ENCODE data around the gene TMEM209.

The TMEM209 gene

GRCh38 chr7:130144312-130145171, 60.7 kb downstream of the TMEM209 start:
- H4K20me1 ChIP-seq (ENCODE audit: low read depth, low read length), result no peaks in the 10 kb centered on the region

GRCh38 chr7:130143986-130144311, 61.3 kb downstream of the TMEM209 start:
- H3K4me2 ChIP-seq (ENCODE audit: low read depth, low read length, poor library complexity, severe bottlenecking), result no peak overlapping the region

More at GRCh38 chr7:130144312-130145171, 60.7 kb downstream of the TMEM209 start:
- no peaks in the 10 kb centered on the region for H3K79me2 ChIP-seq (ENCODE audit: insufficient read depth, low read length)
- H3K27me3 ChIP-seq (ENCODE audit: low read length), result no peaks in the 10 kb centered on the region
- H3K4me3 ChIP-seq (ENCODE audit: insufficient read depth, low read length, poor library complexity, severe bottlenecking), result no peak overlapping the region
- TF ChIP-seq CTCF (IDR thresholded peaks at IDR 0.05; ENCODE audit: insufficient read depth, low read length, poor library complexity, severe bottlenecking), result no peak
- no peaks in the 10 kb centered on the region for H3K9me2 ChIP-seq (replicated peaks; ENCODE audit: insufficient read depth, low read length)
- H3K4me2 ChIP-seq (ENCODE audit: low read depth, low read length, poor library complexity, severe bottlenecking), result no peak overlapping the region
- H2AFZ ChIP-seq (ENCODE audit: low read depth, low read length, severe bottlenecking), result no peak overlapping the region
- H3F3A ChIP-seq (ENCODE audit: insufficient read depth), result peaks cover 13% of the 10 kb centered on the region
- H3K9me3 ChIP-seq (ENCODE audit: insufficient read depth, low read length), result no peaks in the 10 kb centered on the region
- H3K36me3 ChIP-seq (ENCODE audit: low read length), result no peaks in the 10 kb centered on the region
- H3K27ac ChIP-seq (ENCODE audit: low read depth, low read length), result no peak overlapping the region
- H3K9ac ChIP-seq (ENCODE audit: low read length), result no peak overlapping the region

GRCh38 chr7:130143334-130143732, 61.9 kb downstream of the TMEM209 start:
- Histone ChIP-seq H4K20me1 (ENCODE audit: low read depth, low read length) (no peaks in the 10 kb centered on the region), H3F3A (ENCODE audit: insufficient read depth) (0 out of 2 replicates have a peak, but pooled peaks cover 5% of the 10 kb centered on the region), H3K4me2 (ENCODE audit: low read depth, low read length, poor library complexity, severe bottlenecking) (no peak overlapping the region), H3K36me3 (ENCODE audit: low read length) (no peaks in the 10 kb centered on the region), H3K9ac (ENCODE audit: low read length) (no peak overlapping the region), H3K9me3 (ENCODE audit: insufficient read depth, low read length) (no peaks in the 10 kb centered on the region), H3K79me2 (ENCODE audit: insufficient read depth, low read length) (no peaks in the 10 kb centered on the region), H3K27ac (ENCODE audit: low read depth, low read length) (no peak overlapping the region), H3K9me2 (replicated peaks; ENCODE audit: insufficient read depth, low read length) (no peaks in the 10 kb centered on the region), H2AFZ (ENCODE audit: low read depth, low read length, severe bottlenecking) (no peak overlapping the region), H3K27me3 (ENCODE audit: low read length) (no peaks in the 10 kb centered on the region), H3K4me3 (ENCODE audit: insufficient read depth, low read length, poor library complexity, severe bottlenecking) (no peak overlapping the region)
- TF ChIP-seq CTCF (IDR thresholded peaks at IDR 0.05; ENCODE audit: insufficient read depth, low read length, poor library complexity, severe bottlenecking), result no peak
- no peak for TF ChIP-seq EZH2phosphoT487 (conservative IDR thresholded peaks at IDR 0.05; ENCODE audit: low read length)

More at GRCh38 chr7:130143986-130144311, 61.3 kb downstream of the TMEM209 start:
- Histone ChIP-seq H3K79me2 (ENCODE audit: insufficient read depth, low read length) (no peaks in the 10 kb centered on the region), H3K27me3 (ENCODE audit: low read length) (no peaks in the 10 kb centered on the region), H3K36me3 (ENCODE audit: low read length) (no peaks in the 10 kb centered on the region), H4K20me1 (ENCODE audit: low read depth, low read length) (no peaks in the 10 kb centered on the region), H2AFZ (ENCODE audit: low read depth, low read length, severe bottlenecking) (no peak overlapping the region), H3K9me2 (replicated peaks; ENCODE audit: insufficient read depth, low read length) (no peaks in the 10 kb centered on the region), H3K9ac (ENCODE audit: low read length) (no peak overlapping the region), H3F3A (ENCODE audit: insufficient read depth) (peaks cover 7% of the 10 kb centered on the region), H3K9me3 (ENCODE audit: insufficient read depth, low read length) (no peaks in the 10 kb centered on the region), H3K27ac (ENCODE audit: low read depth, low read length) (no peak overlapping the region), H3K4me3 (ENCODE audit: insufficient read depth, low read length, poor library complexity, severe bottlenecking) (no peak overlapping the region)
- TF ChIP-seq CTCF (IDR thresholded peaks at IDR 0.05; ENCODE audit: insufficient read depth, low read length, poor library complexity, severe bottlenecking) (no peak), EZH2phosphoT487 (conservative IDR thresholded peaks at IDR 0.05; ENCODE audit: low read length) (no peak)

Data from SU-DHL-6 (cell line).